ENCODE measurements around the gene CACNG4. TPM values are rescaled to one million over a fixed set of nuclear protein-coding genes. Genes with fewer than 3 reads are reported as not detected.

The CACNG4 gene
- total and polyA plus RNA-seq, 9 of the 15 experiments (the other 6 are each of a cell fraction or from before 2014, with no cell fraction given), result 0.07 TPM; not detected in 8

DNA sequence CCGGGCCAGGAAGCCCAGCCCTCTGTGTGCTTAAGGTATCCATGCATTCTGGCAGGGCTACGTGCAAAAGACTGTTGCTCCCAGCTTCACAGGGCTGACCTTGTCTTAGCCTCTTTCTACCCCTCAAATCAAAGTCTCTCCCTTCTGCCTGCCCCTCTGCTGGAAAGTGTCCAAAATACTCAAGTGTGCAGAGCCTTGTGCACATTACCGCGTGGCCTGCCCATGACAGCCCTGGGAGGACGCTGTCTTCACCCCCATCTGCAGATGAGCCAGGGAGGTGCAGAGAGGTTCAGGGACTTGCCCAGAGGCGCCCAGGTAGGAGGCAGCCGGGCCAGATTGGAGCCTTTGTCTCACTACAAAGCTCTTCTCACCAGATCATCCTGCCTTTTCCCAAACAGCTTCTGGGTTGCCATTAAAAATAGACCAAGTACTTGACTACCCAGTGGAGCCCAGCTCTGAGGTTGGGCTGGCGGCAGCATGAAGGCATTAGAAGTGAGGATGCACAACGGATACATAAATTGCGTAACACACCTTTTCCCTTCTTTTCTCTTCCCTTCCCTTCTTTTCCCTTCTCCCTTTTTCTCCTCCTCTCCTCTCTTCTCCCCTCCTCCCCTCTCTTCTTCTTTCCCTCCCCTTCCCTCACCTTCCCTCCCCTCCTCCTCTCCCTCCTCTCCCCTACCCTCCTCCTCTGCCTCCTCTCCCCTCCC, 3.5 kb downstream of the CACNG4 start:
- Histone ChIP-seq H3K9me3 (replicated peaks; ENCODE audit: control insufficient read depth, insufficient read depth, low read depth, low read length) (no peaks in the 10 kb centered on the region), H3K36me3 (ENCODE audit: control insufficient read depth, insufficient read depth, low read length) (no peaks in the 10 kb centered on the region), H2AFZ (ENCODE audit: low read depth, low read length) (no peak overlapping the region), H3K4me1 (replicated peaks in 1 of 2; ENCODE audit: control insufficient read depth in 2 of 2, insufficient read depth in 2 of 2, low read length in 2 of 2) (peaks cover 0 to 10% of the 10 kb centered on the region in 2 experiments; a peak in 1 of 5 replicates), H4K20me1 (replicated peaks; ENCODE audit: control insufficient read depth, insufficient read depth, low read length) (no peaks in the 10 kb centered on the region), H3K27me3 (ENCODE audit: control insufficient read depth in 2 of 2, insufficient read depth in 2 of 2, low read length in 2 of 2) (peaks cover 14 to 50% of the 10 kb centered on the region in 2 experiments; a peak in 4 of 5 replicates), H3K4me3 (no peak overlapping the region), H3K4me2 (ENCODE audit: insufficient read depth, low read length) (no peak overlapping the region), H3K79me2 (ENCODE audit: control insufficient read depth, insufficient read depth, low read length) (no peaks in the 10 kb centered on the region), H3K9me1 (ENCODE audit: control insufficient read depth, insufficient read depth, low read length) (no peaks in the 10 kb centered on the region), H3K27ac (ENCODE audit: extremely low read depth, low read depth, low read length) (no peak overlapping the region), H3K9ac (ENCODE audit: insufficient read depth in 1 of 2, low read depth in 2 of 2, low read length in 2 of 2) (no peak overlapping the region)
- DNase-seq (ENCODE audit: extremely low read depth in 1 of 4, low spot score in 3 of 4), result no peak
- CTCF ChIA-PET (ENCODE audit: low intra/inter-chr PET ratio), result no interaction called here
- intact Hi-C loops (cut with micrococcal nuclease), result no loop called here
- no peak for ATAC-seq
- POLR2A ChIA-PET, result interaction anchor here (0.8 kb wide), 1 partner anchor 29 kb away, joined by 3 read pairs; no protein-coding TSS in a partner anchor
- BruUV-seq (replicated peaks), result no TSS peak
- no peak for TF ChIP-seq PTRF (tag; IDR thresholded peaks at IDR 0.05)
- TF ChIP-seq, protein P1, sequence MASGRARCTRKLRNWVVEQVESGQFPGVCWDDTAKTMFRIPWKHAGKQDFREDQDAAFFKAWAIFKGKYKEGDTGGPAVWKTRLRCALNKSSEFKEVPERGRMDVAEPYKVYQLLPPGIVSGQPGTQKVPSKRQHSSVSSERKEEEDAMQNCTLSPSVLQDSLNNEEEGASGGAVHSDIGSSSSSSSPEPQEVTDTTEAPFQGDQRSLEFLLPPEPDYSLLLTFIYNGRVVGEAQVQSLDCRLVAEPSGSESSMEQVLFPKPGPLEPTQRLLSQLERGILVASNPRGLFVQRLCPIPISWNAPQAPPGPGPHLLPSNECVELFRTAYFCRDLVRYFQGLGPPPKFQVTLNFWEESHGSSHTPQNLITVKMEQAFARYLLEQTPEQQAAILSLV (tag; IDR thresholded peaks at IDR 0.05), result 0 out of 2 replicates have a peak, but pooled peaks have one; percentile 30
- TF ChIP-seq ZNF232 (CRISPR knock-in tag; IDR thresholded peaks at IDR 0.05), result no peak
- no peak for TF ChIP-seq CEBPG (CRISPR knock-in tag; IDR thresholded peaks at IDR 0.05)
- peak; percentile 40 to 43; a peak in 2 of 4 replicates for TF ChIP-seq CEBPG (tag; conservative IDR thresholded peaks at IDR 0.05 in 1 of 2, IDR thresholded peaks at IDR 0.05 in 1 of 2)
- TF ChIP-seq LEF1 (IDR thresholded peaks at IDR 0.05), result no peak
- TF ChIP-seq CEBPB (tag; IDR thresholded peaks at IDR 0.05), result peak; percentile 47
- TF ChIP-seq, protein P2, sequence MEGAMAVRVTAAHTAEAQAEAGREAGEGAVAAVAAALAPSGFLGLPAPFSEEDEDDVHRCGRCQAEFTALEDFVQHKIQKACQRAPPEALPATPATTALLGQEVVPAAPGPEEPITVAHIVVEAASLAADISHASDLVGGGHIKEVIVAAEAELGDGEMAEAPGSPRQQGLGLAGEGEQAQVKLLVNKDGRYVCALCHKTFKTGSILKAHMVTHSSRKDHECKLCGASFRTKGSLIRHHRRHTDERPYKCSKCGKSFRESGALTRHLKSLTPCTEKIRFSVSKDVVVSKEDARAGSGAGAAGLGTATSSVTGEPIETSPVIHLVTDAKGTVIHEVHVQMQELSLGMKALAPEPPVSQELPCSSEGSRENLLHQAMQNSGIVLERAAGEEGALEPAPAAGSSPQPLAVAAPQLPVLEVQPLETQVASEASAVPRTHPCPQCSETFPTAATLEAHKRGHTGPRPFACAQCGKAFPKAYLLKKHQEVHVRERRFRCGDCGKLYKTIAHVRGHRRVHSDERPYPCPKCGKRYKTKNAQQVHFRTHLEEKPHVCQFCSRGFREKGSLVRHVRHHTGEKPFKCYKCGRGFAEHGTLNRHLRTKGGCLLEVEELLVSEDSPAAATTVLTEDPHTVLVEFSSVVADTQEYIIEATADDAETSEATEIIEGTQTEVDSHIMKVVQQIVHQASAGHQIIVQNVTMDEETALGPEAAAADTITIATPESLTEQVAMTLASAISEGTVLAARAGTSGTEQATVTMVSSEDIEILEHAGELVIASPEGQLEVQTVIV (CRISPR knock-in tag; IDR thresholded peaks at IDR 0.05; ENCODE audit: borderline replicate concordance), result no peak
- TF ChIP-seq SMC3 (conservative IDR thresholded peaks at IDR 0.05; ENCODE audit: insufficient read depth, low read depth, low read length), result no peak
- no peak for TF ChIP-seq SIN3A (IDR thresholded peaks at IDR 0.05; ENCODE audit: borderline replicate concordance in 2 of 2, control insufficient read depth in 1 of 2, low read depth in 2 of 2, low read length in 2 of 2)
- TF ChIP-seq, protein P3, sequence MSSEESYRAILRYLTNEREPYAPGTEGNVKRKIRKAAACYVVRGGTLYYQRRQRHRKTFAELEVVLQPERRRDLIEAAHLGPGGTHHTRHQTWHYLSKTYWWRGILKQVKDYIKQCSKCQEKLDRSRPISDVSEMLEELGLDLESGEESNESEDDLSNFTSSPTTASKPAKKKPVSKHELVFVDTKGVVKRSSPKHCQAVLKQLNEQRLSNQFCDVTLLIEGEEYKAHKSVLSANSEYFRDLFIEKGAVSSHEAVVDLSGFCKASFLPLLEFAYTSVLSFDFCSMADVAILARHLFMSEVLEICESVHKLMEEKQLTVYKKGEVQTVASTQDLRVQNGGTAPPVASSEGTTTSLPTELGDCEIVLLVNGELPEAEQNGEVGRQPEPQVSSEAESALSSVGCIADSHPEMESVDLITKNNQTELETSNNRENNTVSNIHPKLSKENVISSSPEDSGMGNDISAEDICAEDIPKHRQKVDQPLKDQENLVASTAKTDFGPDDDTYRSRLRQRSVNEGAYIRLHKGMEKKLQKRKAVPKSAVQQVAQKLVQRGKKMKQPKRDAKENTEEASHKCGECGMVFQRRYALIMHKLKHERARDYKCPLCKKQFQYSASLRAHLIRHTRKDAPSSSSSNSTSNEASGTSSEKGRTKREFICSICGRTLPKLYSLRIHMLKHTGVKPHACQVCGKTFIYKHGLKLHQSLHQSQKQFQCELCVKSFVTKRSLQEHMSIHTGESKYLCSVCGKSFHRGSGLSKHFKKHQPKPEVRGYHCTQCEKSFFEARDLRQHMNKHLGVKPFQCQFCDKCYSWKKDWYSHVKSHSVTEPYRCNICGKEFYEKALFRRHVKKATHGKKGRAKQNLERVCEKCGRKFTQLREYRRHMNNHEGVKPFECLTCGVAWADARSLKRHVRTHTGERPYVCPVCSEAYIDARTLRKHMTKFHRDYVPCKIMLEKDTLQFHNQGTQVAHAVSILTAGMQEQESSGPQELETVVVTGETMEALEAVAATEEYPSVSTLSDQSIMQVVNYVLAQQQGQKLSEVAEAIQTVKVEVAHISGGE (CRISPR knock-in tag; IDR thresholded peaks at IDR 0.05), result peak in 1 of 3 experiments; percentile 37; a peak in 1 of 6 replicates
- in situ Hi-C loops (cut with MboI), result no loop called here
- FAIRE-seq, result no peak
- 3% methylated on average over 8 of the region's 10 CpGs for WGBS (ENCODE audit: insufficient coverage, low coverage, missing lambda C conversion rate)

Measured in K562 (cell line).